SK-N-SH (cell line): Measurements from ENCODE around the gene ADAMTS16. TPM values are rescaled to one million over a fixed set of nuclear protein-coding genes. Genes with fewer than 3 reads are reported as not detected.

ENCODE experiments used
- CTCF ChIA-PET: fragments of 300-600, 350-600 bp; formaldehyde crosslinking; extraction: SDS; loops from one replicate; lab custom pipeline; 2021; lab: Yijun Ruan, JAX
- POLR2A ChIA-PET: fragments of 350-600 bp; sonication (Branson Sonifier 250); formaldehyde crosslinking; extraction: SDS; loops from one replicate; lab custom pipeline; 2020; ENCODE audit warnings: antibody characterized with exemption, inconsistent platforms; lab: Yijun Ruan, JAX
- DNase-seq: peaks from one replicate; pipeline ENCODE4 v3.0.0; 2012
- H2AFZ ChIP-seq: fragments of 200-600 bp; sonication (generic); 2 replicates; pipeline ENCODE4 v1.8.1; 2016; ENCODE audit warnings: antibody characterized with exemption, mild to moderate bottlenecking, low read depth
- H3F3A ChIP-seq: fragments of 200-600 bp; sonication (generic); replicated peaks from 2 replicates; pipeline ENCODE3; 2016; ENCODE audit warnings: antibody characterized with exemption, mild to moderate bottlenecking; ENCODE audit not compliant: insufficient read depth
- H3K27ac ChIP-seq, 2 experiments: fragments of 200-500 bp in 1 of 2; fragments of 200-600 bp in 1 of 2; sonication (Bioruptor generic) in 1 of 2; sonication (generic), shearing (Covaris generic) in 1 of 2; 2 replicates each; pipeline versions ENCODE4 v1.5.1 to v1.6.1; 2014 to 2016; ENCODE audit warnings: low read depth in 2 of 2, inconsistent platforms in 1 of 2, low read length in 1 of 2, mild to moderate bottlenecking in 1 of 2, mixed read lengths in 1 of 2
- H3K27me3 ChIP-seq: fragments of 200-600 bp; sonication (generic), shearing (Covaris generic); 2 replicates; pipeline ENCODE4 v1.6.1; 2016; ENCODE audit warnings: mixed run types; ENCODE audit not compliant: insufficient read depth
- H3K36me3 ChIP-seq, 2 experiments: fragments of 200-500 bp in 1 of 2; fragments of 200-600 bp in 1 of 2; sonication (Bioruptor generic) in 1 of 2; sonication (generic) in 1 of 2; replicated peaks in 1 of 2; 2 replicates each; pipeline versions ENCODE3 to v1.5.1; 2014 to 2016; ENCODE audit warnings: low read length in 1 of 2, mild to moderate bottlenecking in 1 of 2; ENCODE audit not compliant: insufficient read depth in 2 of 2, control insufficient read depth in 1 of 2
- H3K4me1 ChIP-seq, 2 experiments: fragments of 200-500 bp in 1 of 2; fragments of 200-600 bp in 1 of 2; sonication (Bioruptor generic) in 1 of 2; sonication (generic), shearing (Covaris generic) in 1 of 2; 2 replicates each; pipeline versions ENCODE4 v1.5.1 to v1.6.1; 2014 to 2016; ENCODE audit warnings: low read depth in 1 of 2, low read length in 1 of 2, mixed run types in 1 of 2; ENCODE audit not compliant: insufficient read depth in 2 of 2, control insufficient read depth in 1 of 2
- H3K4me2 ChIP-seq: fragments of 200-600 bp; sonication (generic), shearing (Covaris generic); 2 replicates; pipeline ENCODE4 v1.6.1; 2017; ENCODE audit warnings: mixed run types
- H3K4me3 ChIP-seq, 2 experiments: fragments of 200-500 bp in 1 of 2; fragments of 200-600 bp in 1 of 2; sonication (Bioruptor generic) in 1 of 2; sonication (generic), shearing (Covaris generic) in 1 of 2; 2 replicates each; pipeline versions ENCODE4 v1.5.1 to v1.8.1; 2014 to 2016; ENCODE audit warnings: low read depth in 2 of 2, inconsistent platforms in 1 of 2, low read length in 1 of 2, mild to moderate bottlenecking in 1 of 2, mixed read lengths in 1 of 2, moderate library complexity in 1 of 2
- H3K79me2 ChIP-seq: fragments of 200-600 bp; sonication (generic); 2 replicates; pipeline ENCODE4 v1.8.1; 2017; ENCODE audit warnings: mild to moderate bottlenecking; ENCODE audit not compliant: insufficient read depth
- H3K9ac ChIP-seq: fragments of 200-600 bp; sonication (generic); 2 replicates; pipeline ENCODE4 v1.6.1; 2017; ENCODE audit warnings: mixed run types
- H3K9me2 ChIP-seq: fragments of 200-600 bp; sonication (generic); 2 replicates; pipeline ENCODE4 v1.6.1; 2017; ENCODE audit warnings: mixed run types
- H3K9me3 ChIP-seq: fragments of 200-600 bp; sonication (generic); 2 replicates; pipeline ENCODE4 v1.6.1; 2017; ENCODE audit warnings: mixed run types, mild to moderate bottlenecking, moderate library complexity
- H4K20me1 ChIP-seq: fragments of 200-600 bp; sonication (generic); 2 replicates; pipeline ENCODE4 v1.6.1; 2017; ENCODE audit warnings: mild to moderate bottlenecking, mixed run types; ENCODE audit not compliant: insufficient read depth
- CHD2 ChIP-seq: fragments of 150-350 bp; IDR thresholded peaks from 2 replicates; pipeline ENCODE4 v1.6.1; 2018; ENCODE audit warnings: low read length; ENCODE audit not compliant: partially characterized antibody
- ELF1 ChIP-seq: IDR thresholded peaks from 2 replicates; pipeline ENCODE4 v1.4.0; 2012
- EZH2phosphoT487 ChIP-seq: fragments of 200-600 bp; sonication (generic); IDR thresholded peaks from 2 replicates; pipeline ENCODE4 v1.6.1; 2017; ENCODE audit warnings: low read depth, mixed run types, mild to moderate bottlenecking, antibody characterized with exemption, moderate library complexity, borderline replicate concordance
- FOSL2 ChIP-seq: IDR thresholded peaks from 2 replicates; pipeline ENCODE4 v1.4.0; 2012; ENCODE audit warnings: low read depth, mild to moderate bottlenecking, moderate library complexity, borderline replicate concordance
- GABPA ChIP-seq: IDR thresholded peaks from 2 replicates; pipeline ENCODE4 v1.4.0; 2012; ENCODE audit warnings: low read depth, mild to moderate bottlenecking
- IRF3 ChIP-seq: fragments of 150-350 bp; IDR thresholded peaks from 2 replicates; pipeline ENCODE4 v1.6.1; 2016; ENCODE audit warnings: mild to moderate bottlenecking, low read depth, low read length
- MXI1 ChIP-seq: IDR thresholded peaks from 2 replicates; pipeline ENCODE4 v1.6.1; 2012; ENCODE audit warnings: mild to moderate bottlenecking, low read depth, low read length, improper control_type of control experiment
- NFIC ChIP-seq: IDR thresholded peaks from 2 replicates; pipeline ENCODE4 v1.4.0; 2012; ENCODE audit warnings: borderline replicate concordance
- POLR2AphosphoS5 ChIP-seq: IDR thresholded peaks from 2 replicates; pipeline ENCODE4 v1.6.1; 2012; ENCODE audit warnings: low read depth, low read length
- REST ChIP-seq: IDR thresholded peaks from 2 replicates; pipeline ENCODE4 v1.6.1; 2012; ENCODE audit warnings: mild to moderate bottlenecking, low read depth, low read length, moderate library complexity
- RXRA ChIP-seq: IDR thresholded peaks from 2 replicates; pipeline ENCODE4 v1.4.0; 2012; ENCODE audit warnings: low read depth, mild to moderate bottlenecking, borderline replicate concordance
- TCF12 ChIP-seq: IDR thresholded peaks from 2 replicates; pipeline ENCODE4 v1.4.0; 2012
- ZBTB33 ChIP-seq: IDR thresholded peaks from 2 replicates; pipeline ENCODE4 v1.4.0; 2012; ENCODE audit warnings: low read depth, borderline replicate concordance
- WGBS: methylation state at CpG from one replicate; pipeline ENCODE4 v1.1.6; 2017; ENCODE audit warnings: low lambda C conversion rate; 5-methylcytosine and 5-hydroxymethylcytosine counted together
- polyA plus RNA-seq, 3 experiments: library from polyadenylated mRNA; depleted of rRNA; stranded (reverse); fragments of >200 nt; gene quantifications; 2 replicates each; pipeline ENCODE4 v1.2.3, GENCODE V29; 2012

The ADAMTS16 gene
- polyA plus RNA-seq, 1 of the 3 experiments (the other 2 are of a cell fraction): not detected

- no peak overlapping the region for H3K9ac ChIP-seq
- POLR2A ChIA-PET: no interaction called here
- H3K27ac ChIP-seq: peak overlapping the region in 1 of 2 experiments; percentile 19; a peak in 1 of 4 replicates
Measured at GRCh38 chr5:5290674-5291334, 150.7 kb downstream of the ADAMTS16 start.

GRCh38 chr5:5291357-5291756 lies 151.2 kb downstream of the ADAMTS16 start:
- Histone ChIP-seq H3K27me3 (no peaks in the 10 kb centered on the region), H3K9me2 (no peaks in the 10 kb centered on the region), H3F3A (peaks cover 13% of the 10 kb centered on the region), H3K4me2 (peak overlapping the region; percentile 2; the same call in 1 of the 2 replicates), H3K9me3 (no peaks in the 10 kb centered on the region), H3K9ac (no peak overlapping the region), H4K20me1 (no peaks in the 10 kb centered on the region), H3K27ac (peak overlapping the region in 1 of 2 experiments; percentile 19; a peak in 1 of 4 replicates), H3K79me2 (no peaks in the 10 kb centered on the region), H2AFZ (peak overlapping the region; percentile 67; the same call in 1 of the 2 replicates), H3K36me3 (no peaks in the 10 kb centered on the region), H3K4me3 (no peak overlapping the region), H3K4me1 (peaks cover 6 to 11% of the 10 kb centered on the region in 2 experiments; a peak in 2 of 4 replicates)
- POLR2A ChIA-PET: no interaction called here
- DNase-seq: no peak
- CTCF ChIA-PET: no interaction called here
- WGBS: 62% methylated on average over 6 of the region's 7 CpGs
- TF ChIP-seq ZBTB33 (no peak), REST (no peak), IRF3 (no peak), GABPA (no peak), EZH2phosphoT487 (no peak), ELF1 (no peak), CHD2 (no peak), RXRA (no peak)

More at GRCh38 chr5:5290674-5291334, 150.7 kb downstream of the ADAMTS16 start:
- Histone ChIP-seq H3K9me2 (no peaks in the 10 kb centered on the region), H3K4me1 (peaks cover 6 to 11% of the 10 kb centered on the region in 2 experiments; a peak in 2 of 4 replicates), H2AFZ (peak overlapping the region; percentile 67; the same call in 1 of the 2 replicates), H3K9me3 (no peaks in the 10 kb centered on the region), H3F3A (peaks cover 13% of the 10 kb centered on the region), H3K4me3 (no peak overlapping the region), H3K36me3 (no peaks in the 10 kb centered on the region), H3K27me3 (no peaks in the 10 kb centered on the region), H3K79me2 (no peaks in the 10 kb centered on the region), H3K4me2 (peak overlapping the region; percentile 2; the same call in 1 of the 2 replicates), H4K20me1 (no peaks in the 10 kb centered on the region)
- no peak for TF ChIP-seq FOSL2
- TF ChIP-seq MXI1: no peak
- TF ChIP-seq NFIC: no peak
- no peak for TF ChIP-seq TCF12
- no peak for TF ChIP-seq POLR2AphosphoS5
- DNase-seq: no peak
- 79% methylated on average over 10 of the region's 10 CpGs for WGBS
- CTCF ChIA-PET: no interaction called here
